Measurements from ENCODE around the gene YPEL3. TPM values are rescaled to one million over a fixed set of nuclear protein-coding genes. Genes with fewer than 3 reads are reported as not detected.

YPEL3 gene
- total RNA-seq, 1 experiment from 2014 or later: 23.1 TPM

DNA sequence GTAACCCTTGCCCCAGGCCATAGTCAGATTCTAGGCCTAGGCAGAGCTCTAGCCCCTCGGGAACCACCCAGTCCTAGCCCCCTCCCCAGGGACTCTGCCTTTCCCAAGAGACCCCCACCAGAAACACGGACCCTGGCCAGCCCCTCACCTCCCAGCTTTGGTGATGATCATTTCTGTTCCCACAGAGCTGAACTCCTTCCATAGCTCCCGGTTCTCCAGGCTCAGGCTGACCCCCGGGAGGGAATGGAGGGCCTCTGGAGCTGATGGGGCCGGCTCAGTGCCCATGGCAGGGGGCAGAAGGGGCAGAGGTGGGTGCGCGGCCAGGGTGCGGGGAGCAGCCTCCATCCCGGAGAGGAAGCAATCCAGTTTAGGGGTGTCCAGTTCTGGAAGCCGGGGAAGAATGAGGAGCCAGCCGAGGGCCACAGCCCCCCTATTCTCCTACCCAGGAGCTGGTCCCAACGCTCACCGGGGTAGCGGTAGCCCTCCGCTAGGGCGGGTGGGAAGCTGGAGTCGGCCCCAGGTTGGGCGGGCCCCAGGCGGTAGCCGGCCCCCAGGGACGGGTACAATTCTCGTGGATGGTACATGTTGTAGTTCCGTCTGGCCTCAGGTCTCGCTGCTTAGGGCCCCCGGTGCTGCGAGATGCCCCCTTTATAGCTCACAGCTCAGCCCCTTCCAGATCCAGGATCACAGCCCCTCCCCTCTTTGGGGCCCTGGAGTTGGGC lies 5.2 kb downstream of the YPEL3 start:
- no peak for DNase-seq (ENCODE audit: low read depth)

DNA sequence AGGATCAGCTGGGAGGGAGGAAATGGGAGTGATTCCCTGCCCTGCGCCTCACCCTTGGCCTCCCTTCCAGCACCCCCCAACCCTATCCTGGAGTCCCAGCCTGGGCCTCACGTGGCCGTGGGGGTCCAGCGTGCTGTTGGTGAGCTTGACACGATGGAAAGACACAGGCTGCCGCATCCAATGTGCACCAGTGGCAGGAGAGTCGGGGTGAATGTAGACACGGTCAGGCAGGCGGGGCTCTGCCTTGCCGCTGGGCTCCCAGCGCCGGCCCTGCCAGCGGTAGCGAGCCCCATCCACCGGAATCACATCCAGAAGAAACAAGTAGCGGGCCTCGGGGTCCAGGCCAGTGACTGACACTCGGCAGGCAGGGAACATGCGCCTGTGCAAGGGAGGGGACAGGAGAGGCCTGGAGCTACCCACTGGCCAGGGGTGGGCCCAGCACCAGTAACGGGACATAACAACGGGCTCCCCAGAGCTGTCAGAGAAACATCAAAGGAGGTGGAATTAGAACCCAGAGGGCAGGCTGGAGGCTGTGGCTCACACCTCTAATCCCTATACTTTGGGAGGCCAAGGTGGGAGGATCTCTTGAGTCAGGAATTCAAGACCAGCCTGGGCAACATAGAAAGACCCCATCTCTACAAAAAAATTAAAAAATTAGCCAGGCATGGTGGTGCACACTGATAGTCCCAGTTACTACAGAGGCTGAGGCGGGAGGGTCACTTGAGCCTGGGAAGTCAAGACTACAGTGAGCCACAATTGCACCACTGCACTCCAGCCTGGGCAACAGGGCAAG lies 7.0 kb downstream of the YPEL3 start:
- no peak for DNase-seq (ENCODE audit: low read depth)

DNA sequence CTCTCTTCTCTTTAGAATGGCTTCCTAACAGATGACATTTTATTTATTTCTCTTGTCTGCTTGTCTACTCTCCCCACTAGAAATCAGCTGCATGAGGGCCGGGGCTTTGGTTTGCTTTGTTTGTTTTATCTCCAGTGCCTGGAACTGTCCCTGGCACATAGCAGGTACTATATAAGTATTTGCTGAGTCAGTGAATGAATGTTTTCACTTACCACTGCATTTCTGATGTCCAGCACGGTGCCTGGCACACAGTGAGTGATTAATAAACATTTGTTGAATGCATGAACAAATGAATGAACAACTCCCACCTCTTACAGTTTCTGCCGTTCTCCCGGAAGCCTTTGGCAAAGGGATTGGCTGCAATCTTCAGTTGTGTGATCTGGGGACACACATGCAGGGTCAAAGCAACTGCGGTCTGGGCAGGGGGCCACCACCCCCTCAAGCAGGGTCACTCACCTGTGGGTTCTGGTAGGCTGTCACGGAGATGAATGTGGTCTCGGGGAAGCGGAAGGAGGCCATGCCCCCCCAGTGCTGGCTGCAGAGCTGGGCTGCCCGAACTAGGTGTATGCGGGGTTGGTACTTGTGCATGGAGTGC lies 7.7 kb downstream of the YPEL3 start:
- DNase-seq (ENCODE audit: low read depth): no peak

DNA sequence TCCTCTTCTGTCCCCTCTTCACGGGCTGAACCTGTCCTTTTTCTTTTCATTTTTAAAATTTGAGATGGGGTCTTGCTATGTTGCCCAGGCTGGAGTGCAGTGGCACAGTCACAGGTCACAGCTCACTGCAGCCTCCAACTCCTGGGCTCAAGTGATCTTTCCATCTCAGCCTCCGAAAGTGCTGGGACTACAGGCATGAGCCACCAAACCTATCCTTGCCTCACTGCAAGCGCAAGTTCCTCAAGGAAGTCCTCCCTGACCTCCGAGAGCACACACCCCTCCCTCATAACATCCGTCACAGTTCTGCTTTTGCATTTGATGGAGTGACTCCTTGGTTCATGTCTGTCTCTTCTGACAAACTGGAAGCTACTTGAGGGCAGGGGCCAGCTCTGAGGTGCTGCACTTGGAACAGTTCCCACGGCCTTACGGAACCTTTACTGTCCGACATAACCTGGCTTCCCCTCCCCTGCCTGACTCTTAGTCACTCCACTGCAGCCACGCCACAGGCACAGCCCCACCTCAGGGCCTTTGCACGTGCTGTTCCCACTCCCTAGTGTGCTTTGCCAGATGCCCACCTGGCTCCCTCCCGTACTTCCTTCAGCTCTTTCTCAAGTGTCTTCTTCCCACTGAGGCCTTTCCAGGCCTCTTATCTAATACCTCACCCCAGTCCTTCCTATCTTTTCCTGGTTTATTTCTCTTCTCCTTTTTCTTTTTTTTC lies 8.7 kb downstream of the YPEL3 start:
- DNase-seq (ENCODE audit: low read depth): no peak

DNA sequence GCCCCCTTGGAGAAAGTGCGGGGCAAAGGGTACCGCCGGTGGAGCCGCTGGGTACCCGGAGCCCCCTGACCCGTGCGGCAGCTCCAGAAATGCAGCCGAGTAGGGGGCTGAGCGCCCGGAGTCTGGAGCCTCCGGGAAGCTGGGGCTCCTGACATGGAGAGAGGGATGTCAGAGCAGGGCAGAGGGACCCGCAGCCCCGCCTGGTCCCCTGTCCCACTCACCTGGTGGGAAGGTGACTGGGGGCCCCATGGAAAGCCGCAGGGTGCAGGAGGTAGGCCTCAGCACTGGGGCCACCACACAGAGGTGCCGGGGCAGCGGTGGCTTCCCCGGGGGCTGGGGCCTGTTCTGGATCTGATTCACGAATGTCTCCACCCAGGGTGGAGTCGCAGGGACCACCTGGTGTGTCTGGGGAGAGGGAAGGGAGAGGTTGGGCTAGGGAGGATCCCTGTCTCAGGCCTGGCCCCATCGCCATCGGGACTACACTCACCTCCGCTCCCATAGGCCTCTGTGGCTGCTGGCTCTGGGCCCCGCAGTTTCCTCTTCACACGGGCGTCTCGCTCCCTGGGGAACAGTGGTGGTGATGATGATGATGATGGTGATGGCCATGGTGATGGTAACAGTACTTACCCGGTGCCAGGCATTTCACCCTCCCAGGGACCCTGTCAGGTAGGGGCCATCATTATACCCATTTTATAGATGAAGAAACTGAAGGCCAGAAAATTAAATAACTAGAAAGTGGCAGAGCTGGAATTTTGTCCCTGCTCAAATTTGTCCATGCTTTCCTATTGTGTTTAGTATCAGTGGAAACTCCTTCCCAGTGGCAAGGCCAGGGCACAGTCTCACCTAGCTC lies 9.5 kb downstream of the YPEL3 start:
- no peak for DNase-seq (ENCODE audit: low read depth)

DNA sequence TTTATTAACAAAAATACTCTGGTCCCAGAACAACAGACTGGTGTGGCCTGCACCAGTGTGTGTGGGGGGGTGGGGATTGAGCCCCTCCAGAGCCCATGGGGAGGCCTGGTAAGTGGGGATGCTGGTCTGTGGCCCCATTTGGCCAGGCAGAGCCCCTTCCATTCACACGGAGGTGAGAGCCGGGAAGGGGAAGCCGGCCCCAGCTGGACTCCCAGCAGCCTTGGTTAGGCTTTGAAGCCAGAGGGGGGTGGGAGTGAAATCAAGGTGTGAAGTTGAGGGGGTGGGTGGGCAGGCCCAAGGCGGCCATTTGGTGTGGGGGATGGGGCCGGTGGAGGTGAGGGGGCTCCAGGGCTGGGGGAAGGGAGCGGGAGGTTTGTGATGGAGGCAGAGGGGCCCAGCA lies 10.2 kb downstream of the YPEL3 start:
- DNase-seq (ENCODE audit: low read depth): no peak

DNA sequence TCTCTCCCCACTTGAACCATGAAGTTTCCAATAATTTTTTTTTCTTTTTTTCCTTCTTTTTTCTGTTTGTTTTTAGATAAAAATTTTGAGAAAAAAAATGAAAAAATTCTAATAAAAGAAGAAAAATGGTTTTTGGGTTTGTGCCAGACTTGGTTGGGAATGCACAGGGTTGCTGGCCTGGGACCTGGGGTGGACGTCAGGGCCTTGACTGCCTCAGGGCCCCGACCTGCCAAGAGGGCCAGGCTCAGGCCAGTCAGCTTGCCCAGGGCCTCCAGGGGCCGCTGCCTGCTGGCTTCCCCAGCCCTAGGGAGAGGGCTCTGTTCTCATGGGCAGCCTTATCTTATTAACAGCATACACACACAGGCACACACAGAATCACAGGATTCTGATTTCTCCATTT lies 10.8 kb downstream of the YPEL3 start:
- DNase-seq (ENCODE audit: low read depth): no peak

DNA sequence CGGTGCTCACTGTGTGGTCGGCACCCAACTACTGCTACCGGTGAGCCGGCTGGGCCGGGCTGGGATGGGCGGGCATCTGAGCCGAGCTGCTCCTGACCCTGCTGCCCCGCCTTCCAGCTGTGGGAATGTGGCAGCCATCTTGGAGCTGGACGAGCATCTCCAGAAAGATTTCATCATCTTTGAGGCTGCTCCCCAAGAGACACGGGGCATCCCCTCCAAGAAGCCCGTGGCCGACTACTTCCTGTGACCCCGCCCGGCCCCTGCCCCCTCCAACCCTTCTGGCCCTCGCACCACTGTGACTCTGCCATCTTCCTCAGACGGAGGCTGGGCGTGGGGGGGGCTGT lies 11.2 kb downstream of the YPEL3 start:
- no peak for DNase-seq (ENCODE audit: low read depth)

DNA sequence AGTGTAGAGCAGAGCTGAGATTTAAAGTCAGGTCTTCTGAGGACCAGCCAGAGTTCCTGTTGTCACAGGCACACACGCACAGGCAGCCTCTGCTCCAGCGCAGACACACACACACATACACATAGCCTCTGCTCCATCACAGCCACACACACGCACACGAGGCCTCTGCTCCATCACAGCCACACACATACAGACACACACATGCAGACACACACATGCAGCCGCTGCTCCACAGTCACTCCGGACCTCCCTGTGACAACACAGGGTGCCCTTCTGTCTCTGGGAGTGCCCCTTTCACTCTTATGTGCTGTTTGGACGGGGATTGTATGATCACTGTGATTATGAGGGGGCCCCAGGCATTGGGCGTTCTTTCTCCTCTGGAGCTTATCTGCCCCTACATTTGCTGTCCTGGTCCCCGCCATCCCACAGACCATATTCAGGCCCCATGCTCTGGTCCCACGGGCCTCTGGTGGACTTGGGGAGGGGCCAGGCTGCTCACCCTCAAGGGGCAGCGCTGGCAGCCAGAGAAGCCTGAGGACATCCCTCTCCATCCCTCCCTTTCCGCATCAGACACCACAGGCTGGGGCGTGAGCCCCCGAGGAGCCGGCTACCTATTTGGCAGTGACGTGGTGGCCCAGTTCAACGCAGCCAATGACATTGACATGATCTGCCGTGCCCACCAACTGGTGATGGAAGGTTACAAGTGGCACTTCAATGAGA lies 11.8 kb downstream of the YPEL3 start:
- no peak for DNase-seq (ENCODE audit: low read depth)

DNA sequence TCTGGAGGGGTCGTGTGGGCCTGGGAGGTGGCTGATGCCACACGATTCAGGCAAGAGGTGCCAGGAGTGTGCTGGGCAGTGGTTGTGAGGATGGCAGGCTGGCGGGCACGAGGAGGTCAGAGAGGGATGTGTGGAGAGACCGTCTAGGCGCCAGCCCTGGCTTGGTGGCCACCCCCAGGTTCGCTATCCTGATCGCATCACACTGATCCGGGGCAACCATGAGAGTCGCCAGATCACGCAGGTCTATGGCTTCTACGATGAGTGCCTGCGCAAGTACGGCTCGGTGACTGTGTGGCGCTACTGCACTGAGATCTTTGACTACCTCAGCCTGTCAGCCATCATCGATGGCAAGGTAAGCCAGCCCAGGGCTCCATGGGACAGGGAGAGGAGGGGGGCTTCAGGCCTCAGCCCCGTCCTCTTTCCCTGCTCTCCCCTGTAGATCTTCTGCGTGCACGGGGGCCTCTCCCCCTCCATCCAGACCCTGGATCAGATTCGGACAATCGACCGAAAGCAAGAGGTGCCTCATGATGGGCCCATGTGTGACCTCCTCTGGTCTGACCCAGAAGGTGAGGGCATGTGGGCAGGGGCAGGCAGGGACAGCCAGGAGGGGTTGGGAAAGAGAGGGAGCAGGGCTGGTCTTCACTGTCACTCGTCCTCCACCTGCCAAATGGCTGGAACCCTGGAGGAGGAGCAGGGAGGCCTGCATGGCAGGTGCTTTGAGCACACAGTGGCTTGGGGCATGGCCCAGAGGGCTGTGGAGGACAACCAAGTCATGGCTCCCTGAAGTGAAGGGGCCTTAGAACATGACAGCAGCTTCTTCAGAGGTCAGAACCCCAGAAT lies 12.6 kb downstream of the YPEL3 start:
- no peak for DNase-seq (ENCODE audit: low read depth)

DNA sequence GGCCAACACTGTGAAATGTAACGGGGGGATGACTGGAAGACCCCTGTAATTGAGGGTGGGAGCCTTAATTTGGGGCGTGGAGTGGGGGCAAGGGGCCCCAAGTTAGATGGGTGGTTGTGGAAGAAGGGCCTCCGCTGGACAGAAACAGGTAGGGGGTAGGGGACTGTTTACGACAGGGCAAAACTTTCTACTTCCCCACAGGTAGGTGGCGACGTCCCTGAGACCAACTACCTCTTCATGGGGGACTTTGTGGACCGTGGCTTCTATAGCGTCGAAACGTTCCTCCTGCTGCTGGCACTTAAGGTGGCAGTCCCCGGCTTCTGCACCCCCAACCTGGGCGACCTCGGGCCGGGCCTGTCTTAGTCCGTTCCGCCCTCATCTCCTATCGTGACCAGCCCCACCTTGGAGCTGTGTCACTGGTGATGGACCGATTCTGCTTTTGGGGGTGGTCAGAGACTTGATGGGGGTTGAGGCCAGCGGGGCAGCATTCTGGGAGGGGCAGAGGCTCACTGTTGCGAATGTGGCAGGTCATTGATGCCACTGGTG lies 13.4 kb downstream of the YPEL3 start:
- no peak for DNase-seq (ENCODE audit: low read depth)

DNA sequence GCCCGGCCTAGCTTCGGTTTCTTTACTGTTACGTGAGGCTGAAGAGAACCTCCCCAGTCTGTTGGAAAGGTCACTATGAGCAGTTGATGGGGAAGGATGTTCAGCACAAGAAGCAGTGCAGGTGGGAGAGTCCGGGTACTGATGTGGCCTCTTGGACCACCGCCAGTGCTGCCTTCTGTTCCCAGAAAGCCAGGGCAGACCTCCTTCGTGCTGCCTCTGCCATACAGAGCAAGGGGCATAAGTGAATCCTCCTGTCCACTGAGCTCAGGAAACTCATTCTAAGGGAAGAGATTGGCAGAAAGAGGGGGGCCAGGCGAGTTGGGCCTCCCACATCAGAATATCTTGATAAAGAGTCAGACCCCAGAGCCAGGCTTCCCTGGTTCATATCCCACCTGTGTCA lies 16.5 kb downstream of the YPEL3 start:
- DNase-seq (ENCODE audit: low read depth): no peak

DNA sequence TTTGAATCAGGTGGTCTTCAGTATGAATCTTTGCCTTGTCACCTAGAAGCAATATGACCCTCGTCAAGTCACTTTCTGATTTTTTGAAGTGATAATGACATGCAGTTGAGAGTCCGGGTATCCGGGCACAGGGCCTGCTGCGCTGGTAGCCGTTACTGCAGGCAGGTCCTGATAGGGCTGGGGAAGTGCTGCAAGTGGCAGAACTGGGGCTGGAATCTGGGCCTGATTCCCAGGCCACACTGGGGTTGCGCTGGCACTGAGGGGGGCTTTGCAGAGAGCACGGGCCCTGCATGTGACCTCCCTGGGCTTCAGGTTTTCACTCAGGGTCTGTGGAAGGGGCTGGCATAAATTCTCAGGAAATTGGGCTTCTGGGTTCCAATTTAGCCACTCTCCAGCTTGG lies 17.3 kb downstream of the YPEL3 start:
- DNase-seq (ENCODE audit: low read depth): no peak

DNA sequence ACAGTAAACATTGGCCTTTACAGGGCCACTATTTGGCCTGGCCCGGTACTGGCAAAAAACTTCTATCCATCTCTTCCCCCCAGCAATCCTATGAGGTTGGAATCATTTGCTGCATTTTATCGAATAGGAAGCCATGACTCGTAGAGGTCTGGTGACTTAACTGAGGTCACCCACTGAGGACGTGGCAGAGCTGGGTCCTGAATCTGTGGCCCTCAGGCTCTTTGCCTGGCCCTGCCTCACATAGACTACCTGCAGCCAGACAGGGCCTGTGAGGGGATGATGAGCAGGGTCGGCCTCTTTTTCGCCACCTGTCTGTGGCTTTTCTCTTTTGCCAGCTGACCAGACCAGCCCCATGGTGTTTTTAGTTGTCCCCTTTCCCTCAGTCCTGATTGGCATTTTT lies 18.4 kb downstream of the YPEL3 start:
- DNase-seq (ENCODE audit: low read depth): peak; percentile 63

DNA sequence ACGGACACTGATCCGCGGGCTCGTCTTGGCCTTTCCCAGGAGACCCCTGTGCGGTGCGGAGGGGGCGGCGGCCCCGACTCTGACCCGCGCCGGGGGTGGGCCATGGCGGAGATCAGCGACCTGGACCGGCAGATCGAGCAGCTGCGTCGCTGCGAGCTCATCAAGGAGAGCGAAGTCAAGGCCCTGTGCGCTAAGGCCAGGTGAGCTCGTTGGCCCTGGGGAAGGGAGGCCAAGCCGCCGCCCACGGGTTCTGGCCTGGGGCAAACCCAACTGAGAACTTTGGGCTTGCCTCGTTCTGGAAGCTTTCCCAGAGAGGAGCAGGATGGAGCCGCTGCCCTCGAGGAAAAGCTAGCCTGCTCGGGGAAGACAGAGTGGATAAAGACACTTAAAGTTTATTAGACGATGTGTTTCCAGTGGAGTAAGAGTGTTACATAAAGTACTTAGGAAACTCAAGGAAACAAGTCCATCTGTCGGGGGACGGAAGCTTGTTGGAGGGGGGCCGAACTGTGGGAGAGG lies 19.7 kb downstream of the YPEL3 start:
- peak; percentile 48 for DNase-seq (ENCODE audit: low read depth)

DNA sequence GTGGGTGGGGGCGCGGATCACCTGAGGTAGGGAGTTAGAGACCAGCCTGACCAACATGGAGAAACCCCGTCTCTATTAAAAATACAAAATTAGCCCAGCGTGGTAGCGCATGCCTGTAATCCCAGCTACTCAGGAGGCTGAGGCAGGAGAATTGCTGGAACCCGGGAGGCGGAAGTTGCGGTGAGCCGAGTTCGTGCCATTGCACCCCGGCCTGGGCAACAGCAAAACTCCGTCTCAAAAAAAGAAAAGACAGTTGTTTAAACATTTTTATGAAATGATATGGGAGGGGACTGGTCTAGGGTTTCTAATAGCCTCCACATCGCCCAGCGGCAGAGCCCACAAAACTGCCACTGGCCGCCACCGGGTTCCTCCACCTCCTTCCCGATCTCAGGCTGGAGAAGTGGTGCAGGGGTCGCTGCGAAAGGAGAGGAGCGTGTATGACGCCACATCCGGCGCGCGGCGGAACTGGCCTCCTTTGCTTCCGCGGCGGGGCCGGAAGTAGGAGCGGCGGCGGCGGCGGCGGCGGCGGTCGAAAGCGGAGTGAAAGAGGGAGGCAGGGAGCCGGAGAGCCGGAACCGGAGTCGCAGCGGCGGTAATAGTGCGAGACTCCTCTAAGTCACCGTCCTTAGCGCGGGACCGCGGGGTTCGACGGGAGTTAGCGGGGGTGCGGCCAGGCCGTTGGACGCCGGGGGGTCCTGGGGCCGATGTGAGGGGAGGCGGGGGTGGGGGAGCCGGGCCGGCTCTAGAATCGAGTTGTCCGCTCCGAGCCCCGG lies 20.3 kb downstream of the YPEL3 start, which contains the start of gene PPP4C:
TSS of gene PPP4C (plus strand) at position 492 of the 773 bp plus-strand sequence. CDS start 384 bp downstream, outside the sequence.
- DNase-seq (ENCODE audit: low read depth): peak; percentile 90

DNA sequence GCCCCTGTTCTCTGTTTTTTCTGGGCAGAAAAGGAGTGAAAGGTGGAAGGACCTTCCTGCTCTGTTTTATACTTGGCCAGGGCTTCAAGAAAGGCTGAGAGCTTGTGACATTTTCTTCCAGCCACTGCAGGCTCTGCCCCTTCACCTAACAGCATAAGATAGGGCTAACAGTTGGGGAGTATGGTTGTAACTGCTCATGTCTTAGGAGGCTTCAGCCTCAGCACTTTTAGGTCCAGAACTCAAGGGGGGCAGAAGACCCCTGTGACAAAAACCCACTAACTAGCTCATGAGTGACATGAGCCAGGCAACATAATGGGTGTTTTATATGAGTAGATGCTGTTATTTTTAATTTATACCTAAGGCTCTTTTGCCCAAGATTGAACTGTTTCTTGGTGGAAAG lies 25.5 kb downstream of the YPEL3 start:
- no peak for DNase-seq (ENCODE audit: low read depth)
